NCI-H1105 (cell line): Measurements from ENCODE around the gene SENP6.
A peak's percentile ranks its signal among the peaks of the same experiment; 100 is the strongest.
"Not testable (repeated sequence)": the region's sequence is repeated elsewhere in the genome, so short reads cannot be mapped to it uniquely, and the experiment has no call there.

Experiments
- DNase-seq: peaks from one replicate; lab custom pipeline; 2025; lab: John Stamatoyannopoulos, UW

The SENP6 gene

DNA sequence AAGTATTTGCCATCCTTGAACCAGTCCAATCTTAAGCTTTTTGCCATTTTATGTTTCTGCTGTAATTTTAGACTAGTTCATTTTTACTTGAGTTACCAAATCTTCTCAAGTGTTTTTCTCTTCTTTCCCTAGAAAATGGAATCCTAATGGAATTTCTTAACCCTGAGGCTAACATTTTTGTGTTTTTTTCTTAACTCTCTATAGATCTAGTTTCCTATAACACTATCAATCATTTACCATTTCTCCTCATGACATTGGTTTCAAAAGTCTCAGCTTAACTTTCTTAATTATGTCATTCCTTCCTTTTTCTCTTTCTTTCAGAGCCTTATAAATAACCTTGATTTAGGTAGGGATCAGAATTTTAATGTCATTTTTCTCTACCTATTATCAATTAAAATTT lies 54.8 kb downstream of the SENP6 start:
- DNase-seq, result no peak

GRCh38 chr6:75657327-75657726 lies 55.6 kb downstream of the SENP6 start:
- DNase-seq, result no peak

GRCh38 chr6:75666592-75666991 lies 64.9 kb downstream of the SENP6 start:
- DNase-seq, result no peak

DNA sequence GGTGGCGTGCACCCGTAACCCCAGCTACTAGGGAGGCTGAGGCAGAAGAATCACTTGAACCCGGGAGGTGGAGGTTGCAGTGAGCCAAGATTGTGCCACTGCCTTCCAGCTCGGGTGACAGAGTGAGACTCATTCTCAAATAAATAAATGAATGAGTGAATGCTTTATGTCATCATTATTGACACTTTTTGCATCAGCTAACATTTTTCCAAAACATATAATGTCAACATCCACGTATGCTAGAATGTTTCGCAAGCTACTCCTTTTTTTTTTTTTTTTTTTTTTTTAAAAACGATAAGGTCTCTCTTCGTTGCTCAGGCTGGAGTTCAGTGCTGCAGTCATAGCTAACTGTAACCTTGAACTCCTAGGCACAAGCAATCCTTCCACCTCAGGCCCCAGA lies 72.2 kb downstream of the SENP6 start:
- DNase-seq, result no peak

DNA sequence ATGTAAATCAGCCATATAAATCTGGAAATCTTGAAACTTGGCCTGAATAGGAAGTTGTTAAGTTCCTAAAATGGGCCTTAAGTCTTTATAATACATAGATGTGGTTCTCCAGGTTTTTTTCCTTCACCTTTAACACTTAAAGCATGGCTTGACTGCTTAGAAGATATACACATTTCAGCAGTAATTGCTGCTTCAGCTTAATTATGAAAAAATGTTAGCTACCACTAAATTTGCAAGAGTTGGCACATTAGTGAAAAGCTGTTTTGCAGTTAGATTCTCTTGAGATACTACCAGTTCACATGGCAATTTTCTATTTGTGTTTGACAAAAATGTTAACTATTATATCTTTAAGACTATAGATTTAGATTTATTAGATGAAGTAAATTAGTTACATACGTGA lies 74.7 kb downstream of the SENP6 start:
- no peak for DNase-seq

DNA sequence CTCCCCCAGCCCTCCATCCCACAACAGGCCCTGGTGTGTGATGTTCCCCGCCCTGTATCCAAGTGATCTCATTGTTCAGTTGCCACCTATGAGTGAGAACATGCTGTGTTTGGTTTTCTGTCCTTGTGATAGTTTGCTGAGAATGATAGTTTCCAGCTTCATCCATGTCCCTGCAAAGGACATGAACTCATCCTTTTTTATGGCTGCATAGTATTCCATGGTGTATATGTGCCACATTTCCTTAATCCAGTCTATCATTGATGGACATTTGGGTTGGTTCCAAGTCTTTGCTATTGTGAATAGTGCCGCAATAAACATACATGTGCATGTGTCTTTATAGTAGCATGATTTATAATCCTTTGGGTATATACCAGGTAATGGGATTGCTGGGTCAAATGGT lies 80.9 kb downstream of the SENP6 start:
- DNase-seq, result not testable (repeated sequence)

- DNase-seq, result not testable (repeated sequence)
Observed at GRCh38 chr6:75683005-75683404, 81.3 kb downstream of the SENP6 start.

GRCh38 chr6:75687535-75687934 lies 85.9 kb downstream of the SENP6 start:
- DNase-seq, result not testable (repeated sequence)

DNA sequence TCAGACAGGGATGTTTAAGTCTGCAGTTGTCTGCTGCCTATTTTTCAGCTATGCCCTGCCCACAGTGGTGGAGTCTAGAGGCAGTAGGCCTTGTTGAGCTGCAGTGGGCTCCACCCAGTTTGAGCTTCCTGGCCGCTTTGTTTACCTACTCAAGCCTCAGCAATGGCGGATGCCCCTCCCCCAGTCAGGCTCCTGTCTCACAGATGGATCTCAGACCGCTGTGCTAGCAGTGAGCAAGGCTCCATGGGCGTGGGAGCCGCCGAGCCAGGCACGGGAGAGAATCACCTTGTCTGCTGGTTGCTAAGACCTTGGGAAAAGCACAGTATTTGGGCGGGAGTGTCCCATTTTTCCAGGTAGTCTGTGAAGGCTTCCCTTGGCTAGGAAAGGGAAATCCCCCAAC lies 86.3 kb downstream of the SENP6 start:
- DNase-seq, result not testable (repeated sequence)

- DNase-seq, result no peak
Observed at GRCh38 chr6:75689576-75689975, 87.9 kb downstream of the SENP6 start.

- DNase-seq, result no peak
Observed at GRCh38 chr6:75691012-75691411, 89.3 kb downstream of the SENP6 start.

GRCh38 chr6:75693534-75693933 lies 91.9 kb downstream of the SENP6 start:
- no peak for DNase-seq

GRCh38 chr6:75694406-75694805 lies 92.7 kb downstream of the SENP6 start:
- DNase-seq, result no peak

GRCh38 chr6:75708334-75708733 lies 106.7 kb downstream of the SENP6 start:
- DNase-seq, result not testable (repeated sequence)

GRCh38 chr6:75711173-75711572 lies 109.5 kb downstream of the SENP6 start:
- no peak for DNase-seq

GRCh38 chr6:75719133-75719532 lies 117.5 kb downstream of the SENP6 start:
- no peak for DNase-seq

DNA sequence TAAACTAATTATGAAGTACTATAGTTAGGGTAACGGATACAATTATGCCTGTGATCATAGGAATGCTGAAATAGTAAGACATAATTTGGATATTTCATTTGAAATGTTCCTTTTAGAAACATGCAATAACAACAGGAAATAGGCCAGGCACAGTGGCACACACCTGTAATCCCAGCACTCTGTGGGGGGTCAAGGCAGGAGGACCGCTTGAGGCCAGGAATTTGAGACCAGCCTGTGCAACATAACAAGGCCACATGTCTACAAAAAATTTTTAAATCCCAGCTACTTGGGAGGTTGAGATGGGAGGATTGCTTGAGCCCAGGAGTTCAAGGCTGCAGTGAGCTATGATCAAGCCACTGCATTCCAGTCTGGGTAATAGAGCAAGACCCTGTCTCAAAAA lies 121.7 kb downstream of the SENP6 start:
- no peak for DNase-seq

DNA sequence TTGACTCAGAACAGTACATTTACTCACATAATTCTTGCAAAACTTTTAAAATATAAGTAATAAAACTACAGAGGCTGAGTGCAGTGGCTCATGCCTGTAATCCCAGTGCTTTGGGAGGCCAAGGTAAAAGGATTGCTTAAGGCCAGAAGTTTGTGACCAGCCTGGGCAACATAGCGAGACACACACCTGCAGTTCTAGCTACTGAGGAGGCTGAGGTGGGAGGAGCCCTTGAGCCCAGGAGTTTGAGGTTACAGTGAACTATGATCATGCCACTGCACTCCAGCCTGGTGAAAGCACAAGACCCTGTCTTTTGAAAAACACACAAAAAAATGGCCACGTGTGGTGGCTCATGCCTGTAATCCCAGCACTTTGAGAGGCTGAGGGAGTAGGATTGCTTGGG lies 125.5 kb downstream of the SENP6 start:
- no peak for DNase-seq

GRCh38 chr6:75731029-75731428 lies 129.3 kb downstream of the SENP6 start:
- not testable (repeated sequence) for DNase-seq

GRCh38 chr6:75735491-75736186 lies 134.0 kb downstream of the SENP6 start:
- DNase-seq, result no peak

- DNase-seq, result no peak
Observed at GRCh38 chr6:75743971-75744370, 142.3 kb downstream of the SENP6 start.

GRCh38 chr6:75745404-75745803 lies 143.7 kb downstream of the SENP6 start:
- DNase-seq, result no peak

DNA sequence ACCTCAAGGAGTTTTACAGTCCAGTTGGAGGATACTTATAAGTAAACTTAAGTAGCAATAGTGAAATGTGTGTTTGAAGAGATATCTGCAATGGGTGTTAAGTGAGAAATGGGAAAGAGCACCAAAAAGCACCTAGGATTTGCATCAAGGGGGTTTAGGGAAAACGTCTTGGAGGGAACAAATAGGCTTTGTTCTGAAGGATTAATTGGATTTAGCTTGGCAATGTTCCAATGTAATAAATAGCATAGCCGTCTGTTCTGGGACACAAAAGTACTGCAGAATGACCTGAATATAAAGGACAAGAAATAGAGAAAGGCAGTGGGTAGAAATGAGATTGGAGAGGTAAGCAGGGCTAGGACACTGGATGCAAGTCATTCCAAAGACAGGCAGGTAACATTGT lies 144.5 kb downstream of the SENP6 start:
- peak; percentile 9 for DNase-seq
